NCI-H526 (cell line): ENCODE data around the gene MRPL4.

ENCODE experiments used
- DNase-seq, 2 experiments: peaks; one replicate each; lab custom pipeline; 2025; lab: John Stamatoyannopoulos, UW

MRPL4 gene

GRCh38 chr19:10289167-10289835 lies 37.3 kb downstream of the MRPL4 start:
- peak in 1 of 2 experiments; percentile 75 for DNase-seq

- peak in 1 of 2 experiments; percentile 23 for DNase-seq
These were observed 37.9 kb downstream of the MRPL4 start, which contains the start of gene ICAM5 for GRCh38 chr19:10289836-10290356. Gene ICAM5, plus strand, starts transcription at chr19:10289952. Its CDS starts 92 bp downstream, at chr19:10290044.

GRCh38 chr19:10290357-10290875 lies 38.4 kb downstream of the MRPL4 start:
- DNase-seq = no peak

- DNase-seq = peak in 1 of 2 experiments; percentile 22
These were observed 39.0 kb downstream of the MRPL4 start for GRCh38 chr19:10290876-10291553.

- no peak for DNase-seq
These were observed 39.7 kb downstream of the MRPL4 start for GRCh38 chr19:10291554-10292205.

GRCh38 chr19:10292206-10292788 lies 40.3 kb downstream of the MRPL4 start:
- peak; percentile 27 to 79 for DNase-seq

- DNase-seq = no peak
These were observed 41.0 kb downstream of the MRPL4 start for GRCh38 chr19:10292789-10293636.

GRCh38 chr19:10293637-10294367 lies 41.8 kb downstream of the MRPL4 start:
- DNase-seq = no peak

- peak in 1 of 2 experiments; percentile 48 for DNase-seq
These were observed 42.3 kb downstream of the MRPL4 start for GRCh38 chr19:10294368-10294697.

GRCh38 chr19:10295305-10295846 lies 43.4 kb downstream of the MRPL4 start:
- DNase-seq = no peak

GRCh38 chr19:10295847-10296591 lies 44.0 kb downstream of the MRPL4 start:
- peak in 1 of 2 experiments; percentile 23 for DNase-seq

- no peak for DNase-seq
These were observed 47.8 kb downstream of the MRPL4 start for GRCh38 chr19:10299545-10300458.

- no peak for DNase-seq
These were observed 53.3 kb downstream of the MRPL4 start for GRCh38 chr19:10305139-10305806.

GRCh38 chr19:10306327-10306726 lies 54.3 kb downstream of the MRPL4 start:
- DNase-seq = no peak

- no peak for DNase-seq
These were observed 57.4 kb downstream of the MRPL4 start, which contains the start of gene ZGLP1 for GRCh38 chr19:10309423-10309822. Gene ZGLP1, minus strand, starts transcription at chr19:10309815.
